ENCODE results near the gene CLDN10.

CLDN10 gene

DNA sequence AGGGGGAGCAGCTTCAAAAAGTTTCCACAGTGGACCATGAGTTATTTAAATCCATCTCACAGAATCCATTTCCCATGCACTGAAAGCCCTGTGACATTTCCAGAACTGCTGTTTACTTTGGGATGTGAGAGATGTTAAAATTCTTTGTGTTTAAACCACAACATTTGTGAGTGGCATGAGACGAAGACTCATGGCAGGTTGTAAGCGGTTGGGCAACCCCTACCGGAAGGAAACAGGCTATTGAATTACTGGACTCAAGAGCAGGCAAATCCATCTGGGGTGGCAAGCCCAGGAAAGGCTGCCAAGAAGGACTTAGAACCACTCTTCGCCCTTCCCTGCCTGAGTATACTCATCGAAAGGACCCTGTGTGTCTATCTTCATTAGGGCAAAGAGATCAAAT, 22.3 kb upstream of the CLDN10 start:
- Histone ChIP-seq H4K91ac (ENCODE audit: low read length) (no peak overlapping the region), H4K8ac (ENCODE audit: low read length) (no peak overlapping the region), H3K18ac (ENCODE audit: low read depth in 1 of 2, low read length in 2 of 2) (no peak overlapping the region), H3K14ac (ENCODE audit: low read length in 2 of 2) (no peak overlapping the region), H2BK15ac (ENCODE audit: low read depth, poor library complexity, severe bottlenecking) (no peak overlapping the region), H3K23ac (ENCODE audit: low read length in 2 of 2) (no peak overlapping the region), H3K4me3 (ENCODE audit: insufficient read depth in 1 of 2, low read depth in 1 of 2, low read length in 2 of 2) (no peak overlapping the region), H2BK120ac (ENCODE audit: low read depth, low read length) (no peak overlapping the region), H3K36me3 (ENCODE audit: control insufficient read depth in 1 of 2, insufficient read depth in 2 of 2, low read depth in 1 of 2, low read length in 2 of 2) (no peaks in the 10 kb centered on the region), H3K79me1 (replicated peaks; ENCODE audit: low read length, poor library complexity, severe bottlenecking) (no peaks in the 10 kb centered on the region), H2BK5ac (ENCODE audit: low read depth, low read length, poor library complexity, severe bottlenecking) (no peak overlapping the region), H3K4me2 (ENCODE audit: low read length, poor library complexity, severe bottlenecking) (no peak overlapping the region), H2BK12ac (ENCODE audit: low read length in 2 of 2) (no peak overlapping the region), H3K9me3 (ENCODE audit: control insufficient read depth, low read length) (no peaks in the 10 kb centered on the region), H3K4ac (ENCODE audit: low read depth in 1 of 2, low read length in 2 of 2) (no peak overlapping the region), H3K27ac (ENCODE audit: low read length, poor library complexity, severe bottlenecking) (no peak overlapping the region), H2AK5ac (ENCODE audit: low read length, severe bottlenecking) (no peak overlapping the region), H3K9ac (ENCODE audit: low read length) (no peak overlapping the region), H3K27me3 (ENCODE audit: control insufficient read depth in 1 of 2, insufficient read depth in 1 of 2, low read length in 2 of 2) (peaks cover 0 to 22% of the 10 kb centered on the region in 2 experiments), H3K4me1 (ENCODE audit: control insufficient read depth, insufficient read depth, low read depth, low read length) (peaks cover 4% of the 10 kb centered on the region), H2AFZ (ENCODE audit: low read depth, low read length) (no peak overlapping the region)
- DNase-seq, result peak; percentile 6
- WGBS, result 85% methylated on average over 5 of the region's 5 CpGs

DNA sequence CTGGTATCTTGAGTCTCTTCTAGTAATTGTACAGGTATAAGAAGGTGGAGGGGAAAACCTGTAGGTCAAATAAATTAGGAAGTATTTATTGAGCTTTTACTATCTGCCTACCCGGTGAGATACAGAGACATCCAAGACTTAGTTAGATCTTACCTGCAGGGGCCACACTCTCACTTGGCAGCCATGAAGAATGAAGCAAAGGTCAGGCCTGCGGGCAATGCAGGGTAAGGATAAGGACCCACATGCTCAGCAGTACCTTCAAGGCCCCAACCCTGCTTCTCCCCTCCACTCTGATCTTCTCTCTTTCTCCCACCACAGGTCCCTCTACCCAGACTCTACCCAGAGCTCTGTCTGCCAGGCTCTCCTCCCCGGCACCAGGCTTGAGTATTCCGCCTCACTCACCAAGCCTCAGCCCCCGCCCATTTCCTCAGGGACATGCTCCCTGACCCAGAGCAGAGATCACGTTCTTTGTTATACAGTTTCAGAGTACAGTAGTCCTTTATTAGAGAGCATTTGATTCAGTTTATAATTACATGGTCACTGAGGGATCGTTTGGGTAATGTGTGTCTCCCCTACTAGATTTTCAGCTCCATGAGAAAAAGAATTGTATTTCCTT, 18.9 kb upstream of the CLDN10 start:
- no peak overlapping the region for H3K23ac ChIP-seq (ENCODE audit: low read length in 2 of 2)
- no peak overlapping the region for H3K27ac ChIP-seq (ENCODE audit: low read length, poor library complexity, severe bottlenecking)
- no peak overlapping the region for H3K4me3 ChIP-seq (ENCODE audit: insufficient read depth in 1 of 2, low read depth in 1 of 2, low read length in 2 of 2)
- no peak overlapping the region for H2BK120ac ChIP-seq (ENCODE audit: low read depth, low read length)
- no peak overlapping the region for H4K91ac ChIP-seq (ENCODE audit: low read length)
- no peak for DNase-seq
- no peak overlapping the region for H2BK12ac ChIP-seq (ENCODE audit: low read length in 2 of 2)
- peaks cover 0 to 24% of the 10 kb centered on the region in 2 experiments for H3K27me3 ChIP-seq (ENCODE audit: control insufficient read depth in 1 of 2, insufficient read depth in 1 of 2, low read length in 2 of 2)
- H3K36me3 ChIP-seq (ENCODE audit: control insufficient read depth in 1 of 2, insufficient read depth in 2 of 2, low read depth in 1 of 2, low read length in 2 of 2), result no peaks in the 10 kb centered on the region
- H3K4me1 ChIP-seq (ENCODE audit: control insufficient read depth, insufficient read depth, low read depth, low read length), result peaks cover 6% of the 10 kb centered on the region
- H3K14ac ChIP-seq (ENCODE audit: low read length in 2 of 2), result no peak overlapping the region
- no peak overlapping the region for H2AK5ac ChIP-seq (ENCODE audit: low read length, severe bottlenecking)
- H2BK5ac ChIP-seq (ENCODE audit: low read depth, low read length, poor library complexity, severe bottlenecking), result no peak overlapping the region
- no peaks in the 10 kb centered on the region for H3K9me3 ChIP-seq (ENCODE audit: control insufficient read depth, low read length)
- no peak overlapping the region for H3K4me2 ChIP-seq (ENCODE audit: low read length, poor library complexity, severe bottlenecking)
- H2BK15ac ChIP-seq (ENCODE audit: low read depth, poor library complexity, severe bottlenecking), result no peak overlapping the region
- H4K8ac ChIP-seq (ENCODE audit: low read length), result no peak overlapping the region
- no peak overlapping the region for H2AFZ ChIP-seq (ENCODE audit: low read depth, low read length)
- no peaks in the 10 kb centered on the region for H3K79me1 ChIP-seq (replicated peaks; ENCODE audit: low read length, poor library complexity, severe bottlenecking)
- H3K4ac ChIP-seq (ENCODE audit: low read depth in 1 of 2, low read length in 2 of 2), result no peak overlapping the region
- no peak overlapping the region for H3K9ac ChIP-seq (ENCODE audit: low read length)
- no peak overlapping the region for H3K18ac ChIP-seq (ENCODE audit: low read depth in 1 of 2, low read length in 2 of 2)
- WGBS, result 95% methylated on average over 3 of the region's 7 CpGs

DNA sequence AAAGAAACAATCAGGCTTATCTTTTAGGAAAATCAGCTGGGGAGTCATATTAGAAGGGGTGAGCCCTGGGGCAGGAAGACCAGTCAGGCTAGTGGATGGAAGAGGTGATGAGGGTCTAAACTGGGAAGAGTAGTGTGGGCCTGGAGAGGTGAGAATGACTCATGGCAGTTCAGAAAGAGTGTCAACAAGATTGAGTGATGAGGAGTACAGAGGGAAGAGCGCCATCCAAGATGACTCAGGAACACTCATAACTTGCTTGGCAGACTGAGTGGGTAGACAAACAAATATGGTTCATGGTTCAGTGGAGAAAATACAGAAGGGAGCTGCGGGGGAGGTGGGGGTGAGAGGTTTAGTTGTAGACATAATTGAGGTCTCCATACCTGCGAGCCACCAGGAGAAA, 17.3 kb upstream of the CLDN10 start:
- no peak overlapping the region for H3K4ac ChIP-seq (ENCODE audit: low read depth in 1 of 2, low read length in 2 of 2)
- no peak overlapping the region for H3K23ac ChIP-seq (ENCODE audit: low read length in 2 of 2)
- no peak overlapping the region for H2BK12ac ChIP-seq (ENCODE audit: low read length in 2 of 2)
- no peaks in the 10 kb centered on the region for H3K79me1 ChIP-seq (replicated peaks; ENCODE audit: low read length, poor library complexity, severe bottlenecking)
- H3K4me3 ChIP-seq (ENCODE audit: insufficient read depth in 1 of 2, low read depth in 1 of 2, low read length in 2 of 2), result no peak overlapping the region
- H3K9ac ChIP-seq (ENCODE audit: low read length), result no peak overlapping the region
- no peak overlapping the region for H3K4me2 ChIP-seq (ENCODE audit: low read length, poor library complexity, severe bottlenecking)
- H3K27ac ChIP-seq (ENCODE audit: low read length, poor library complexity, severe bottlenecking), result no peak overlapping the region
- no peak overlapping the region for H3K14ac ChIP-seq (ENCODE audit: low read length in 2 of 2)
- H3K9me3 ChIP-seq (ENCODE audit: control insufficient read depth, low read length), result no peaks in the 10 kb centered on the region
- H4K91ac ChIP-seq (ENCODE audit: low read length), result no peak overlapping the region
- no peak overlapping the region for H2AK5ac ChIP-seq (ENCODE audit: low read length, severe bottlenecking)
- H3K18ac ChIP-seq (ENCODE audit: low read depth in 1 of 2, low read length in 2 of 2), result no peak overlapping the region
- no peak overlapping the region for H2BK120ac ChIP-seq (ENCODE audit: low read depth, low read length)
- no peak overlapping the region for H2AFZ ChIP-seq (ENCODE audit: low read depth, low read length)
- peaks cover 0 to 15% of the 10 kb centered on the region in 2 experiments for H3K27me3 ChIP-seq (ENCODE audit: control insufficient read depth in 1 of 2, insufficient read depth in 1 of 2, low read length in 2 of 2)
- H3K36me3 ChIP-seq (ENCODE audit: control insufficient read depth in 1 of 2, insufficient read depth in 2 of 2, low read depth in 1 of 2, low read length in 2 of 2), result no peaks in the 10 kb centered on the region
- H3K4me1 ChIP-seq (ENCODE audit: control insufficient read depth, insufficient read depth, low read depth, low read length), result peaks cover 6% of the 10 kb centered on the region
- H2BK5ac ChIP-seq (ENCODE audit: low read depth, low read length, poor library complexity, severe bottlenecking), result no peak overlapping the region
- WGBS, result 51% methylated on average over 3 of the region's 3 CpGs
- DNase-seq, result peak; percentile 26
- no peak overlapping the region for H2BK15ac ChIP-seq (ENCODE audit: low read depth, poor library complexity, severe bottlenecking)
- no peak overlapping the region for H4K8ac ChIP-seq (ENCODE audit: low read length)

DNA sequence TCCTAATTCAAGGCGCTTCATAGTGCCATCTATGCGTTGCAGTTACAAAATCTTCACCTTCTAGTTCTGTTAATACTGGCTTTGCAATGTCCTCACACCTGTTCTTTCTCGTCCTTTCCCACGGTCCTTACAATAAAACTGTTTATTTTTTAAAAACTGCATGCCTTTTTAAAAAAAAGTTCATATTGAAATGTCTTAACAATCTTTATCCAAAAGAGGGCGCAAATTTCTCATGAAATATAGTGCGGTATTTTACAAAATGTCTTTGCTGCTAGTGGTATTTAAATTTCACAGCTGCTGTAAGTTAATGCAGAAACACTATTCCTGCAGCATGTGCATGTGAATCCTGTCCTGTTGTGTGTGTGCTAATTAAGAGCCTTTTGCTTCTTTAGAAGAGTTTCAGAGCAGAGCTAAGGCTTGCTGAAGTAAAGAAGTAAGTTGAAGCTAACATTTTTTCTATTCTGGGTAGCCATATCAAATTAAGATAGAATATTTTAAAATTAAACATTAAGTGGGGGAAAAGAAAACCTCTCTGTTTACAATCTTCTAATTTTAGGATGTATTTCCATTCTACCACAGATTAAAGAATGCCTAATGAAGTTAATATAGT, 15.8 kb upstream of the CLDN10 start:
- Histone ChIP-seq H2BK120ac (ENCODE audit: low read depth, low read length) (no peak overlapping the region), H2AK5ac (ENCODE audit: low read length, severe bottlenecking) (no peak overlapping the region), H4K8ac (ENCODE audit: low read length) (no peak overlapping the region), H3K27me3 (ENCODE audit: control insufficient read depth in 1 of 2, insufficient read depth in 1 of 2, low read length in 2 of 2) (peaks cover 0 to 15% of the 10 kb centered on the region in 2 experiments), H4K91ac (ENCODE audit: low read length) (no peak overlapping the region), H3K36me3 (ENCODE audit: control insufficient read depth in 1 of 2, insufficient read depth in 2 of 2, low read depth in 1 of 2, low read length in 2 of 2) (no peaks in the 10 kb centered on the region), H2BK15ac (ENCODE audit: low read depth, poor library complexity, severe bottlenecking) (no peak overlapping the region), H3K4me2 (ENCODE audit: low read length, poor library complexity, severe bottlenecking) (no peak overlapping the region), H3K14ac (ENCODE audit: low read length in 2 of 2) (no peak overlapping the region), H3K4me3 (ENCODE audit: insufficient read depth in 1 of 2, low read depth in 1 of 2, low read length in 2 of 2) (no peak overlapping the region), H3K9ac (ENCODE audit: low read length) (no peak overlapping the region), H3K27ac (ENCODE audit: low read length, poor library complexity, severe bottlenecking) (no peak overlapping the region), H2BK12ac (ENCODE audit: low read length in 2 of 2) (no peak overlapping the region), H3K23ac (ENCODE audit: low read length in 2 of 2) (no peak overlapping the region), H2BK5ac (ENCODE audit: low read depth, low read length, poor library complexity, severe bottlenecking) (no peak overlapping the region), H2AFZ (ENCODE audit: low read depth, low read length) (no peak overlapping the region), H3K9me3 (ENCODE audit: control insufficient read depth, low read length) (no peaks in the 10 kb centered on the region), H3K79me1 (replicated peaks; ENCODE audit: low read length, poor library complexity, severe bottlenecking) (no peaks in the 10 kb centered on the region), H3K4ac (ENCODE audit: low read depth in 1 of 2, low read length in 2 of 2) (no peak overlapping the region), H3K18ac (ENCODE audit: low read depth in 1 of 2, low read length in 2 of 2) (no peak overlapping the region), H3K4me1 (ENCODE audit: control insufficient read depth, insufficient read depth, low read depth, low read length) (peaks cover 6% of the 10 kb centered on the region)
- peak; percentile 34 for DNase-seq
- 26% methylated on average over 4 of the region's 6 CpGs for WGBS
